ENCODE data around the gene CELSR1.

The CELSR1 gene

DNA sequence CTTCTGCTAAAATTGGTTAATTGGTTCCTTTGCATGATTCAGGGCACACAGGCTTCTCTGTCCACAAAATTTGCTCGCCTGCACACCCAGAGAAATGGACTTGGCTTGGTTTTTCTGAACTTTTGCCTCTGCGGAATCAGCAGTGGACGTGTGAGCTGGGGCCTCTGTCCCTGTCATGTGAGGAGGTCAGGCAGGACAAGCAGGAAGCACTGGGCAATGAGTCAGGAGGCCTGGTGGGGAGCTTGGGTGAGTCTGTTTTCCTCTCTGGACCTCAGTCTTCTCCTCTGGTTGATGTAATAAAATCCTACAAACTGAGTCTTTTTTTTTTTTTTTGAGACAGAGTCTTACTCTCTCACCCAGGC is 10.4 kb upstream of the CELSR1 start:
- DNase-seq (ENCODE audit: insufficient read length, low spot score) (no peak), FAIRE-seq (no peak)
- TF ChIP-seq, protein P1, sequence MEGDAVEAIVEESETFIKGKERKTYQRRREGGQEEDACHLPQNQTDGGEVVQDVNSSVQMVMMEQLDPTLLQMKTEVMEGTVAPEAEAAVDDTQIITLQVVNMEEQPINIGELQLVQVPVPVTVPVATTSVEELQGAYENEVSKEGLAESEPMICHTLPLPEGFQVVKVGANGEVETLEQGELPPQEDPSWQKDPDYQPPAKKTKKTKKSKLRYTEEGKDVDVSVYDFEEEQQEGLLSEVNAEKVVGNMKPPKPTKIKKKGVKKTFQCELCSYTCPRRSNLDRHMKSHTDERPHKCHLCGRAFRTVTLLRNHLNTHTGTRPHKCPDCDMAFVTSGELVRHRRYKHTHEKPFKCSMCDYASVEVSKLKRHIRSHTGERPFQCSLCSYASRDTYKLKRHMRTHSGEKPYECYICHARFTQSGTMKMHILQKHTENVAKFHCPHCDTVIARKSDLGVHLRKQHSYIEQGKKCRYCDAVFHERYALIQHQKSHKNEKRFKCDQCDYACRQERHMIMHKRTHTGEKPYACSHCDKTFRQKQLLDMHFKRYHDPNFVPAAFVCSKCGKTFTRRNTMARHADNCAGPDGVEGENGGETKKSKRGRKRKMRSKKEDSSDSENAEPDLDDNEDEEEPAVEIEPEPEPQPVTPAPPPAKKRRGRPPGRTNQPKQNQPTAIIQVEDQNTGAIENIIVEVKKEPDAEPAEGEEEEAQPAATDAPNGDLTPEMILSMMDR (IDR thresholded peaks at IDR 0.05; ENCODE audit: insufficient read depth, missing control alignments) = no peak

DNA sequence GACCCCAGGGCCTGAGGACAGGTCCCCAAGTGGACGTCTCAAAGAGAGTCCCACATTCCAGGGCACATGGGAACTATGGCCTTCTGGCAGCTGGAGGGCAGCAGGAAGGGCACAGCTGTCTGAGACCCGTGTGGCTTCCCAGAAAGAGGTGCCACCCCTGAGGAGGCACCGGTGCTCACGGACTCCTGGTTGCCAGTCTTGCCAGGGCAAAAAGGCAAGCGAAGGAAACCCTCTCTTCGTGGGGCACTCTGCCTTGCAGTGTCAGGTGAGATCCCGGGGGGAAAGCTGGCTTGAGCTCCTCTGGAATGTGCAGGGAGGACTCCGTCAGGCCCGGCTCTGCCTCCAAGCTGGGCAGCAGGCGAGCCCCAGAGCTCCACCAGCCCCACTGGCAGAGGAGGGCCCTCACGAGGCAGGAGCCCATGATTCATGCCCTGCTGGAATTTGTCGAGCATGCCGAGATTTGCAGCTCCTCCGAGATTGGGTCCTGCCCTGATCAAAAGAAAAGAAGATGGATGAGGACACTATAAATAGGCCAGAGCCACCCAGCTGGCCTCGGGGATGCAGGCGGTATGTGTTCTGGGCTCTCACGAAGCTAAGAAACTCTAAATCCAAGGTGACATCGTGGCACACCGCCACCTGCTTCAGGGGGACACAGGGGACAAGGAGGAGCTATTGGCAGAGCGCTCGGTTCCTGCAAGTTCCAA is 9.9 kb upstream of the CELSR1 start:
- DNase-seq (ENCODE audit: insufficient read length, low spot score) (no peak), FAIRE-seq (no peak)
- TF ChIP-seq, protein P1 (IDR thresholded peaks at IDR 0.05; ENCODE audit: insufficient read depth, missing control alignments) = no peak

DNA sequence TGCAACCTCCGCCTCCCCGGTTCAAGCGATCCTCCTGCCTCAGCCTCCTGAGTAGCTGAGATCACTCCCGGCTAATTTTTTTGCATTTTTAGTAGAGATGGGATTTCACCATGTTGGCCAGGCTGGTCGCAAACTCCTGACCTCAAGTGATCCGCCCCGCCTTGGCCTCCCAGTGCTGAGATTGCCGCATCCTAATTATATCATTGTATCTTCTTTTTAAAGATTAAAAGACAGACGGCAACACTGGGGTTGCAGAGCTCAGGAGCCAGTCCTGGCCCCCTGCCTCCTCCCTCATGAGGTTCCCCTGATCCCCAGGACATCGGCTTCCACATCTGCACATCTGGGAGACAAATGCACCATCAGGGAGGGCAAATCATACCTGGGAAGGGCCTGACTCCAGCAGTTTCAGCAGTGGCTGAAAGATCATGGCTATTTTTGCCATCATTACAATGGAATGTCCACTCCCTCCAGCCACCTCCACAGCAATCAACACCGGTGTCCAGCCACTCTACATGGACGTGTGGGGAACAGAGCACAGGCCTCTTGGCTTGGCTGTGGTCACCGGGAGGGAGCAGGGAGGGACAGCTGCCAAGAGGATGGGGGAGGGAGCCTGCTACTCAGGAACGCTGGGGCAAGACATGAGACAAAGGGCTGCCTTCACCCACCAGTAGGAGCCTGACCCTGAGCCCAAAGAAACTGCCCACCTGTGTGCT is 9.2 kb upstream of the CELSR1 start:
- TF ChIP-seq, protein P1 (IDR thresholded peaks at IDR 0.05; ENCODE audit: insufficient read depth, missing control alignments) = no peak
- no peak for DNase-seq (ENCODE audit: insufficient read length, low spot score)
- FAIRE-seq = no peak

DNA sequence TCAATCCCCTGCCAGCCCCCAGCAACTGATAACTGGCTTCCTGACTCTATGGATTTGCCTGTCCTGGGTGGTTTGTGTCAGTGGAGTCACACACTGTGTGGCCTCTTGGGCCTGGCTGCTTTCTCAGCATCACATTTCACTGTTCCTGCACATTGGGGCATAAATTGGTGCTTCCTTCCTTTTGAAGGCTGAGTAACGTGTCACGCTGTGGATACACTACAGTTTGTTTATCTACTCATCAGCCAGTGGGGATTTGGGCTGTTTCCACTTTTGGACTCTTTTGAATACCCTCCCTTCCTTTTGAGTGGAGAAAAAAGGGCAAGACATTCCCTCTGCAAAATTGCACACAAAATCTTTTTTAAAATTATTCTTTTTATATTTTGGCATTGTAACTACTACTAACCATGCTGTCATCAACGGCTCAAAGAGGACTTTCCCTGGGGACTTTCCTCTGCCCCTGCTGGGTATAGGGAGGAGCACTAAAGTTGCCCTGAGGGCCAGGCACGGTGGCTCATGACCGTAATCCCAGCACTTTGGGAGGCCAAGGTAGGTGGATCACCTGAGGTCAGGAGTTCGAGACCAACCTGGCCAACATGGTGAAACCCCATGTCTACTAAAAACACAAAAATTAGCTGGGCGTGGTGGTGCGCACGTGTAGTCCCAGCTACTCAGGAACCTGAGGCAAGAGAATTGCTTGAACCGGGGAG is 7.8 kb upstream of the CELSR1 start:
- FAIRE-seq (no peak), DNase-seq (ENCODE audit: insufficient read length, low spot score) (no peak)
- TF ChIP-seq, protein P1 (IDR thresholded peaks at IDR 0.05; ENCODE audit: insufficient read depth, missing control alignments) = no peak

DNA sequence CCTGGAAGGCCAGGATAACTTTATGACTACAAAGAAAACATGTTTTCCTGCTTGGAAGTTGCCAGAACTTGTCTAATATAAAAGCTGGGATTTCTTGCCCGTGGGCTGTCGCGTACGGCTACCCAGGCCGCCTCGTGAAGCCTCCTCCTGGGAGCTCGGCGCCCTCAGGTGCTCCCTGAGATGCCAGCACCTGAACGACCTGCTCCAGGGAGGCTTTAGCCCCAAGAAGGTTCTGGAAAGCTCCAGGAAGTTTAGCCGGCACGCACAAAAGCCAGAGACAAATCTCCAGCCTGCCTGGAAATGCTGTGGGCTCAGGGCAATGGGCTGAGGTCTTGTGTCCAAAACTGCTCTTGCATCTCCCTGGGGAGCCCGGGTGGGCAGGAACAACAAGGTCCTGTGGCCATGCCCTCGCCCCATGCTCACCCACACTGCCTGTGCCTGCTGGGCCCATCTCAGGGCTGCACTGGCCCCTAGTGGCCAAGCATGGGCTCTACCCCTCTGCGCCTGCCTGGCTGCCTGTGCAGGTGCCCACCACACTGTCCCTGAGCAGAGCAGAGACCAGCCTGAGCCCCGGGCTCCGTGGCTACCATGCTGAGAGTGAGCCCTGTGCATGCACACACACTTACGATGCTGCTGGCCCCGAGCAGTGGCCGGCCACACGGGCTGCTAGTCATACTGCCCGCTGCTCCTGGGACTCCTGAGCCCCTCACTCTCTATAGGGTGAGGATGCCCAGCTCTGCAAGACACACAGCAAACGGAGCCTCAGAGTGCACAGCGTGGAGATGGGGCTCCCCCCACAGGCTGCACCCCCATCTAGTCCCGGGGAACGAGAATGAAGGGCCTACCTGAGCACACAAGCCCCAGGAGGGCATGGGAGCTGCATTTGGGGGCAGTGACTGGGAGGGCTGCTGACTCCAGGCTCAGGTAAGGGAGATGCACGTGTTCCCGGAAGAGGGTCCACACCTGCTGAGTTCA is 4.9 kb upstream of the CELSR1 start:
- FAIRE-seq (no peak), DNase-seq (ENCODE audit: insufficient read length, low spot score) (peak; percentile 71)
- TF ChIP-seq, protein P1 (IDR thresholded peaks at IDR 0.05; ENCODE audit: insufficient read depth, missing control alignments) = peak; percentile 74

DNA sequence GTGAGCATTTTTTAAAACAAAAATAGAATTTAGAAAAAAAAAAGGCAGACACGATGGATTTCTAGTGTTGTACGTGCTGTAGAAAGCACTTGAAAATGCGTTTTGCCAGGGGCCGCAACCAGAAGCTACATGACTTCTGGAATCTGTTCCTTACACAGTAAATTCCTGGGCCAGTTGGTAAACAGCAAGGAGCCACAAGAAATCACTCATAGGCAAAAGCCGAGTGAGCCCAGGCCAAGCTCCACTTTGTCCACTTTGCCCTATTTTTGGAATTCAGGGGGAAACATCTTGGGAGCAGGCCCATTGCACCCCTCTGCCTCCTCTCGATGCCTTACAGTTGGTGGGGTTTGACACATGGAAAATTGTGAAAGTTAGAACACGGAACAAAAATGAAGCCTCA is 4.1 kb upstream of the CELSR1 start:
- TF ChIP-seq, protein P1 (IDR thresholded peaks at IDR 0.05; ENCODE audit: insufficient read depth, missing control alignments) = no peak
- no peak for DNase-seq (ENCODE audit: insufficient read length, low spot score)
- FAIRE-seq = no peak
